ENCODE data around the gene RNPEPL1. TPM values are rescaled to one million over a fixed set of nuclear protein-coding genes. Genes with fewer than 3 reads are reported as not detected.

RNPEPL1 gene
- total RNA-seq, 1 donor from 2014 or later, result 22.7 TPM

- Mint-ChIP-seq H3K4me3 (ENCODE audit: unreplicated experiment) (no peak overlapping the region), H3K36me3 (ENCODE audit: low read depth, unreplicated experiment) (peaks cover 9% of the 10 kb centered on the region), H3K27ac (ENCODE audit: unreplicated experiment) (no peak overlapping the region), H3K9me3 (ENCODE audit: unreplicated experiment) (no peaks in the 10 kb centered on the region), H3K4me1 (ENCODE audit: low read depth, unreplicated experiment) (peaks cover 1% of the 10 kb centered on the region), H3K27me3 (ENCODE audit: low read depth, unreplicated experiment) (no peaks in the 10 kb centered on the region)
- H4K20me1 ChIP-seq (ENCODE audit: insufficient read depth, low read length), result peaks cover 50% of the 10 kb centered on the region
- no peaks in the 10 kb centered on the region for H3K9me3 ChIP-seq (ENCODE audit: insufficient read depth, low read depth, low read length)
- no peak overlapping the region for H2AFZ ChIP-seq (ENCODE audit: low read depth, low read length)
- no peak overlapping the region for H3K27ac ChIP-seq (ENCODE audit: low read depth, low read length)
- H3K4me1 ChIP-seq (ENCODE audit: insufficient read depth, low read length), result peaks cover 2% of the 10 kb centered on the region
- TF ChIP-seq EZH2 (IDR thresholded peaks at IDR 0.05; ENCODE audit: insufficient read depth, low read length) (no peak), CTCF (IDR thresholded peaks at IDR 0.05; ENCODE audit: insufficient read depth, low read depth, low read length) (no peak)
- no peak for FAIRE-seq
- no peak overlapping the region for H3K4me2 ChIP-seq (ENCODE audit: low read length)
- no peak for DNase-seq (ENCODE audit: low read depth)
- H3K36me3 ChIP-seq (ENCODE audit: insufficient read depth, low read length), result peaks cover 2% of the 10 kb centered on the region
- H3K79me2 ChIP-seq (ENCODE audit: insufficient read depth, low read length), result peaks cover 21% of the 10 kb centered on the region
- H3K9ac ChIP-seq (ENCODE audit: low read length), result no peak overlapping the region
- no peaks in the 10 kb centered on the region for H3K27me3 ChIP-seq (ENCODE audit: insufficient read depth, low read length)
- no peak overlapping the region for H3K4me3 ChIP-seq (ENCODE audit: insufficient read depth, low read depth, low read length)
These were observed 28.2 kb downstream of the RNPEPL1 start for GRCh38 chr2:240596491-240596931.

- peaks cover 16% of the 10 kb centered on the region for H3K79me2 ChIP-seq (ENCODE audit: insufficient read depth, low read length)
- no peaks in the 10 kb centered on the region for H3K36me3 ChIP-seq (ENCODE audit: insufficient read depth, low read length)
- no peak overlapping the region for H3K4me2 ChIP-seq (ENCODE audit: low read length)
- no peak for FAIRE-seq
- no peaks in the 10 kb centered on the region for H3K27me3 ChIP-seq (ENCODE audit: insufficient read depth, low read length)
- no peak overlapping the region for H2AFZ ChIP-seq (ENCODE audit: low read depth, low read length)
- no peaks in the 10 kb centered on the region for H3K4me1 Mint-ChIP-seq (ENCODE audit: low read depth, unreplicated experiment)
- no peaks in the 10 kb centered on the region for H3K9me3 Mint-ChIP-seq (ENCODE audit: unreplicated experiment)
- peaks cover 9% of the 10 kb centered on the region for H3K36me3 Mint-ChIP-seq (ENCODE audit: low read depth, unreplicated experiment)
- no peak overlapping the region for H3K27ac ChIP-seq (ENCODE audit: low read depth, low read length)
- H4K20me1 ChIP-seq (ENCODE audit: insufficient read depth, low read length), result peaks cover 45% of the 10 kb centered on the region
- H3K9ac ChIP-seq (ENCODE audit: low read length), result no peak overlapping the region
- H3K9me3 ChIP-seq (ENCODE audit: insufficient read depth, low read depth, low read length), result no peaks in the 10 kb centered on the region
- no peaks in the 10 kb centered on the region for H3K27me3 Mint-ChIP-seq (ENCODE audit: low read depth, unreplicated experiment)
- no peak overlapping the region for H3K27ac Mint-ChIP-seq (ENCODE audit: unreplicated experiment)
- TF ChIP-seq CTCF (IDR thresholded peaks at IDR 0.05; ENCODE audit: insufficient read depth, low read depth, low read length) (no peak), EZH2 (IDR thresholded peaks at IDR 0.05; ENCODE audit: insufficient read depth, low read length) (no peak)
- H3K4me3 ChIP-seq (ENCODE audit: insufficient read depth, low read depth, low read length), result no peak overlapping the region
- H3K4me1 ChIP-seq (ENCODE audit: insufficient read depth, low read length), result no peaks in the 10 kb centered on the region
- no peak overlapping the region for H3K4me3 Mint-ChIP-seq (ENCODE audit: unreplicated experiment)
- DNase-seq (ENCODE audit: low read depth), result no peak
These were observed 28.8 kb downstream of the RNPEPL1 start for GRCh38 chr2:240597054-240597418.

- no peaks in the 10 kb centered on the region for H3K9me3 Mint-ChIP-seq (ENCODE audit: unreplicated experiment)
- no peaks in the 10 kb centered on the region for H3K4me1 Mint-ChIP-seq (ENCODE audit: low read depth, unreplicated experiment)
- peaks cover 13% of the 10 kb centered on the region for H3K79me2 ChIP-seq (ENCODE audit: insufficient read depth, low read length)
- H2AFZ ChIP-seq (ENCODE audit: low read depth, low read length), result no peak overlapping the region
- no peaks in the 10 kb centered on the region for H3K9me3 ChIP-seq (ENCODE audit: insufficient read depth, low read depth, low read length)
- H3K27ac ChIP-seq (ENCODE audit: low read depth, low read length), result no peak overlapping the region
- peaks cover 41% of the 10 kb centered on the region for H4K20me1 ChIP-seq (ENCODE audit: insufficient read depth, low read length)
- H3K36me3 ChIP-seq (ENCODE audit: insufficient read depth, low read length), result no peaks in the 10 kb centered on the region
- H3K27me3 ChIP-seq (ENCODE audit: insufficient read depth, low read length), result no peaks in the 10 kb centered on the region
- TF ChIP-seq EZH2 (IDR thresholded peaks at IDR 0.05; ENCODE audit: insufficient read depth, low read length) (no peak), CTCF (IDR thresholded peaks at IDR 0.05; ENCODE audit: insufficient read depth, low read depth, low read length) (no peak)
- H3K27ac Mint-ChIP-seq (ENCODE audit: unreplicated experiment), result no peak overlapping the region
- H3K4me3 ChIP-seq (ENCODE audit: insufficient read depth, low read depth, low read length), result no peak overlapping the region
- FAIRE-seq, result no peak
- peaks cover 9% of the 10 kb centered on the region for H3K36me3 Mint-ChIP-seq (ENCODE audit: low read depth, unreplicated experiment)
- no peak overlapping the region for H3K9ac ChIP-seq (ENCODE audit: low read length)
- no peak for DNase-seq (ENCODE audit: low read depth)
- H3K27me3 Mint-ChIP-seq (ENCODE audit: low read depth, unreplicated experiment), result no peaks in the 10 kb centered on the region
- H3K4me3 Mint-ChIP-seq (ENCODE audit: unreplicated experiment), result no peak overlapping the region
- no peak overlapping the region for H3K4me2 ChIP-seq (ENCODE audit: low read length)
- no peaks in the 10 kb centered on the region for H3K4me1 ChIP-seq (ENCODE audit: insufficient read depth, low read length)
These were observed 29.3 kb downstream of the RNPEPL1 start for GRCh38 chr2:240597419-240598181.
